GM12872 (cell line): ENCODE results near the gene WRNIP1.

Experiments used
- CTCF ChIP-seq: IDR thresholded peaks from 3 replicates; pipeline ENCODE4 v1.5.1; 2011; ENCODE audit warnings: low read depth, mild to moderate bottlenecking, low read length, moderate library complexity; ENCODE audit not compliant: insufficient read depth

The WRNIP1 gene

GRCh38 chr6:2751871-2752270 is 13.3 kb upstream of the WRNIP1 start:
- no peak for TF ChIP-seq CTCF

- TF ChIP-seq CTCF = no peak
These were observed 12.6 kb upstream of the WRNIP1 start for GRCh38 chr6:2752477-2753109.

GRCh38 chr6:2753110-2753489 is 12.1 kb upstream of the WRNIP1 start:
- no peak for TF ChIP-seq CTCF

GRCh38 chr6:2753743-2754142 is 11.4 kb upstream of the WRNIP1 start:
- TF ChIP-seq CTCF = no peak

GRCh38 chr6:2754393-2754792 is 10.8 kb upstream of the WRNIP1 start:
- TF ChIP-seq CTCF = no peak

GRCh38 chr6:2754911-2755310 is 10.3 kb upstream of the WRNIP1 start:
- TF ChIP-seq CTCF = no peak

- TF ChIP-seq CTCF = no peak
These were observed 9.7 kb upstream of the WRNIP1 start for GRCh38 chr6:2755456-2755855.
